ENCODE measurements around the gene HSPB7.
"Not testable (repeated sequence)": the region's sequence is repeated elsewhere in the genome, so short reads cannot be mapped to it uniquely, and the experiment has no call there.

HSPB7 gene

DNA sequence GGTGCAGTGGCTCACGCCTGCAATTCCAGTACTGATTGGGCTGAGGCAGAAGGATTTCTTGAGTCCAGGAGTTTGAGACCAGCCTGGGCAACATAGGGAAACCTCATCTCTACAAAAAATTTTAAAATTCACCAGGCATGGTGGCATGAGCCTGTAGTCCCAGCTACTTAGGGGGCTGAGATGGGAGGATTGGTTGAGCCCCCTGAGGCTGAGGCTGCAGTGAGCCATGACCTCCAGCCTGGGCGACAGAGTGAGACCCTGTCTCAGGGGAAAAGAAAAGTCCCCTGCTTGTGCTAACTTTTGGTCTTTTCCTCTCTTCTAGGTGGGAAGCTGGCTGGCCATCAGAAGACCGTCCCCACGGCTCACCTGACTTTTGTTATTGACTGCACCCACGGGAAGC is 12.2 kb downstream of the HSPB7 start:
- no peak for DNase-seq

- not testable (repeated sequence) for DNase-seq
Observed at GRCh38 chr1:16001274-16001673, 16.6 kb downstream of the HSPB7 start.

DNA sequence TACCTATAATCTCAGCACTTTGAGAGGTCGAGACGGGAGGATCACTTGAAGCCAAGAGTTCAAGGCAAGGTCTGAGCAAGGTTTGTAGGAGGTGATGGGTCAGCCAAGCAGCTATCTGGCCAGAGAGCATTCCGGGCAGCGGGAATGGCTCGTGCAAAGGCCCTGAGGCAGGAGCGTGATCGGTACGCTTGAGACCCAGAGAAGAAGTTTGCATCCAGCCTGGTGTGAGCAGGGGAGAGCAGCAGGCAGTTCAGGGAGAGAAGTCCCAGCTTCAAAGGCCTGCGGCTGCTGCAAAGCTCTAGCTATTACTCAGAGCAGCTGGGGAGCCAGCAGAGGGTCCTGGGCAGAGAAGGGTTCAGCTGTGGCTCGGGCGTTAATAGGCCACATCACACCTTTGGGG is 18.9 kb downstream of the HSPB7 start:
- no peak for DNase-seq

DNA sequence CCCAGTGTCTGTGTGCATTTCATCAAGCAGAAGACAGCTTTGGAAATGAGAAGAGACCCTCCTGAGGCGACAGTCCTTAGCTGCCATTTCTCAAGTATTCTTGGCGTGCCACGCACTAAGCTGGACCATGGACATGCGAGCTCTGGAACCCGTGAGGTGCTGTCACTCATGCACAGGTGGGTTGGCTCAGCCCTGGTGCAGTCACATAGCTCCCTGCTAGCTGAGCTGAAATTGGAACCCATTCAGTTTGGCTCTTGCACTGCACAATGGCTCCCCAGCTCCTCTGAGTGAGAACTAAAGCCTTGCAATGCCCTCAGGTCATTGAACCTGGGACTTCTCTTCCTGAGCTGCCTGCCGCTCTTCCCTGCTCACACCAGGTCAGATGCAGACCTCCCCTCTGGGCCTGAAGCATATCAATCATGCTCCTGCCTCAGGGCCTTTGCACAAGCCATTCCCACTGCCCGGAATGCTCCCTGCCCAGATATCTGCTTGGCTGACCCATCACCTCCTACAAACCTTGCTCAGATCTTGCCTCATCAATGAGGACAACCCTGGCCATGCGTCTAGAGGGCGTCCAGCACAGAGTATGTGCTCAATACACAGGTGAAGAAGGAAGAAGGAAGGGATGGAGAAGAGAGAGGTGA is 20.1 kb downstream of the HSPB7 start:
- no peak for DNase-seq

DNA sequence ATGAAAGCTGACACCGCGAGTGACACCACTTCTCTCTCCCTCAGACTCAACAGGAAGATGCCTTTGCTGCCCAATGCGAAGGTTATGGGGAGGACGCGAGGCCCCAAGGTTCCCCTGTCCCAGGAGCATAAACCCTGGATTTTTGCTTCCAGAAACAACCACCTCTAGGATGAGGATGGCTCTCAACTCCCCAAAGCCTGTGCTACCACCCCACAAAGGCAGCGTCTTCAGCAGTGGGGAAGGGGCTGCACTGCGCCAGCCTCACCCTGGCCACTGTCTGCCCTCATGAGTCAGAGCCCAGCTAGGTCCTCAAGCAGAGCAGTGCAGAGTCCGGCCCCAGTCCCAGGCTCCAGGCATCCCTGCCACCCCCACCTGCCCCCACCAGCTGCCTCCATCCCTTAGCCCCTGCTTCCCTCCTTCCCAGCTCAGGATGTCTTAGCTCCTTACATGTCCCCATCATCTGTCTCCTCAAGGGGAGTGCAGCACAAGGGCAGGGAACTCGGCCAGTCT is 20.7 kb downstream of the HSPB7 start:
- DNase-seq: no peak

- DNase-seq: peak; percentile 23
Observed at GRCh38 chr1:15994590-15995351, 23.1 kb downstream of the HSPB7 start.

DNA sequence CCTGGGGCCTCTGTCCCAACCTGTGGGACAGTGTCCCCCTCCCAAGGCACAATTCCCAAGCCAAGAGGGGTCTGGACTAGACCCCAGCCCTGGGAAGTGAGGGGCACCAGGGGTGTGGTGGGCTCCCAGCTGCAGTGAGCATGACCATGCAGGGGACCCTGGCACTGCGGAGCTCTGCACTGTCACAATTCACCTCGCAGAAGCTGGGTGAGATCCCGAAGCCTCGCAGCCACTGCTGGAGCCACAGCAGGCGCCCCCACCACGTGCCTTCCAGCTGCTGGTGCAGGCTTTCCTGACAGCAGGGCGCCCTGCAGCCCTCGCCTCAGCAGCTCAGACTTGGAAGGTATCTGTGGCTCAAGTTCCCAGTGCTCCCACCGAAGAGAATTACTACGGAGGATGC is 23.8 kb downstream of the HSPB7 start:
- DNase-seq: no peak

GRCh38 chr1:15993666-15994065 is 24.2 kb downstream of the HSPB7 start:
- no peak for DNase-seq

- no peak for DNase-seq
Observed at GRCh38 chr1:15992582-15993500, 25.0 kb downstream of the HSPB7 start.

GRCh38 chr1:15992187-15992553 is 25.7 kb downstream of the HSPB7 start:
- no peak for DNase-seq

DNA sequence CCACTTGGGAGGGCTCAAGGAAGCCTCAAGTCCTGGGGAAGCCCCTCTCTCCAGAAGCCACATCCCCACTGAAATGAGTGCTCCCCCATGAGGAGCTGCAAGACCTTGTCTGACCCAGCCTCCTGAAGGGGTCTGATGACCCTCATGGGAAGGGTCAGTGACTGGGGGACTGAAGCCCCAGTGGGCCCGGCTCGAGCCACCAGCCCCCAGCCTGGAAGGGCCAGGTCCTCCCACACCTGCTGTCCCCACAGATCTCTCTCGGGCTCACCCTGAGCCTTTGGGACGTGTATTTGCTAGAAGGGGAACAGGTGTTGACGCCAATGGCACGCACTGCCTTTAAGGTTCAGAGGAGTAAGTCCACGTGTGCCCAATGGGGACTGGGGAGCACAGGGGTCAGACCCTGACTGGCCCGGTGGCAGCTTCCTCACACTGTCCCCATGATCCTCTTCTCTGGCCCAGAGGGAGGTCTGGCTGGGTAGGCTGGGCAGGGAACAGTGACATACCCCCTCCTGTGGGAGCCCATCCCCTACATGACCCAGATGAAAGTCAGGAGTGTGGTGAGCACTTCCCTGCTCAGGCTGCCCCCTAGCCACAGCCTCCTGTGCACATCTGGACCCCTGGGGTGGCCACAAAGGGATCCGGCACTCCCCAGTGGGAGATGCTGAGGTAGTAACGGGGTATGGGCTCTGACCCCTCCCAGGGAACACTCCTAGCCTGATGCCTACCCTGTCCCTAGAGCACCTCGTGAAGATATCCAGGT is 26.2 kb downstream of the HSPB7 start:
- no peak for DNase-seq

DNA sequence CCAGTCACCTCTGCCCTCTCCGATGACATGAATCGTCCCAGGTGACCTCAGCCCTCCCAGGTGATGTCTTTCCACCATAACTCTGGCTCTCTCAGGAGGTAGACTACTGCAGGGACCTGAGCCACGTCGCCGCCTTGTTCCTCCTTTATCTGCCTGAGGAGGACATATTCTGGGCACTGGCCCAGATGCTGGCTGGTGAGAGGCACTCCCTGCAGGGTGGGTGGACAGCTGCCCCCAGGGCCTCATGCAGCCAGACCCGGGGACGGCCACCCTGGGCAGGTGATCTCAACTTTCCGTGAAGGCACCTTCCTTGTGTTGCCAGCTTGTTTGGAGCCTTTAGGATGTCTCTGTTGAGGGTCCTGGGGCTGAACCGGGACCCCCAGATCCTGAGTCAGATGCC is 28.1 kb downstream of the HSPB7 start:
- no peak for DNase-seq

DNA sequence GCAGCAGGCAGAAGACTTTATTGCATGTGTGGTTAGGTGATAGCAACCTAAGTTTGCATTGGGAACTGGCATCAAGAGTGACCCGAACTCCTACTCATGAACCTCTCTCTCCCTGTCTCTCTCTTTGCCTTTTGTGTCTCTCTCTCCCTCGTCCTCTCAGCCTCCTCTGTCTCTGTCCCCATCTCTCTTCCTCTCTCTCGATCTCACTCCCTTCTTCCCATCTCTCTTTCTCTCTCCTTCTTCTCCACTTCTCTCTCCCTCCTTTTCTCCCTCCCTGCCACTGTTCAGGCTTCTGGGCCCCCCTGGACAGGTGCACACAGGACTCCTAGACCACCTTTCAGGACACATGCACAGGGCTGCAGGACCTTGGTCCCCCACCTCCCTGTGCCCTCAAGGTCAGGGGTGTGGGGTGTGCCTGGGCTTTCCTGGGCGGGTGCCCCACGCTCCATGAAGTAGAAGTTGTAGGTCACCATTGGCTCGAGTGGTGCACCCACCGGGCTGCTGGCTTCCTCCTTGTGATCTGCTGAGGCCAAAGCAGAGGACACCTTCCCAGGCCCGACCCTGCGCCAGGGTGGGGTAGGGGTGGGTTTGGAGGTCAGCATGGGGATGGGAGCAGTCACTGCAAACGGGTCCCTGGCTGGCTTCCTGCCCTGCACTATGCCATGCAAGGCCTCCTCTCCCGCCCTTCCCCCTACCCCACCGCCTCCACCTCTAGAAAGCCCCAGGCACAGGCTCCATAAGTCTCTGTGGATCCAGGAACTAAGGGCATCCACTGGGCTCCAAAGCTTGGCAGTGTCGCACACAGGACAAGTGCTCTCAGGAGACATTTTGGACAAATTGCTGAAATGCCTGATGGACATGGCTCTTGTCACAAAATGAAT is 28.7 kb downstream of the HSPB7 start:
- no peak for DNase-seq

DNA sequence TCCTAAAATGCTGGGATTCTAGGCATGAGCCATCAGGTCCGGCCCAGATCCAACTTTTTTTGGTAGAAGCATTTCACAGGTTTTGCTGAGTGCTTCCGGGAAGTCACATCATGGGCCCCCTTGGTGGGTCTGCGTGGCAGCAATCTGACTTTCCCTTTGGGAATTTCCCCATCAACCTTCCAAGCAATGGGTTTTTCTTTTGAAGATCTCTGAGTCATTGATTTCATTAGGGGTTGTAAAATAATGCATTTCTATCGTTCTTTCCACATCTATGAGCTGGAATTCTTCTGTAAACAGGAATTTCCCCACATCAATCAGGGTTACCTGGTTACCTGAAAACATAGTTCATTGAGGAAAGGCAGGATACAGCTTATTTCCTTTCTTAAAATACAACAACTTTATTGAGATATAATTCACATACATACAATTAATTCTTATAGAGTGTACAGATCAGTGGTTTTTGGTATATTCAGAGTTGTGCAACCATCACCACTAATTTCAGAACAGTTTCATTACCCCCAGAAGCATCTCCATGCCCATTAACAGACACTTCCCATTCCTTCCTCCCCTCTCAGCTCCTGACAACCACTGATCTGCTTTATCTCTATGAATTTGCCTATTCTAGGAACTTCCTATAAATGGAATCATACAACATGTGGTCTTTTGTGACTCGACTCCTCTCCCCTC is 32.1 kb downstream of the HSPB7 start:
- DNase-seq: no peak

DNA sequence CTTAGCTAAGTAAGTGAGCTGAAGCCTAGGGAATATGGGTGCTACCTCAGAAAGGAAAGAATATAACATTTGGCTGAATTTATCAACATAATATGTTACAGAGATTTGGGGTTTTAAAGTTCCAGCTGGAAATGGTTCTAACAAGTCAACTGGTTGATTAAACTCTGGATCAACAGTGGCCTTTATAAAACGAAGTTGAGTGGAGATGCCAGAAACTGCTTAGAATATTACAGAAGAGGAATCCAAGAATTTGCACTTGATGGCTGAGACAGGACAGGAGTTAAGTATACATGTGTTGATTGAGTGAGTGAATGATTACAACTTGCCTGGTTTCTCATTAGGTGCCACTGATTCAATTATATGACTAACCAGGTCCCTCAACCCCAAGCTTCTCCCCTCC is 34.6 kb downstream of the HSPB7 start:
- DNase-seq: no peak

GRCh38 chr1:15981679-15982078 is 36.2 kb downstream of the HSPB7 start:
- DNase-seq: no peak

GRCh38 chr1:15977947-15978346 is 39.9 kb downstream of the HSPB7 start:
- DNase-seq: not testable (repeated sequence)

DNA sequence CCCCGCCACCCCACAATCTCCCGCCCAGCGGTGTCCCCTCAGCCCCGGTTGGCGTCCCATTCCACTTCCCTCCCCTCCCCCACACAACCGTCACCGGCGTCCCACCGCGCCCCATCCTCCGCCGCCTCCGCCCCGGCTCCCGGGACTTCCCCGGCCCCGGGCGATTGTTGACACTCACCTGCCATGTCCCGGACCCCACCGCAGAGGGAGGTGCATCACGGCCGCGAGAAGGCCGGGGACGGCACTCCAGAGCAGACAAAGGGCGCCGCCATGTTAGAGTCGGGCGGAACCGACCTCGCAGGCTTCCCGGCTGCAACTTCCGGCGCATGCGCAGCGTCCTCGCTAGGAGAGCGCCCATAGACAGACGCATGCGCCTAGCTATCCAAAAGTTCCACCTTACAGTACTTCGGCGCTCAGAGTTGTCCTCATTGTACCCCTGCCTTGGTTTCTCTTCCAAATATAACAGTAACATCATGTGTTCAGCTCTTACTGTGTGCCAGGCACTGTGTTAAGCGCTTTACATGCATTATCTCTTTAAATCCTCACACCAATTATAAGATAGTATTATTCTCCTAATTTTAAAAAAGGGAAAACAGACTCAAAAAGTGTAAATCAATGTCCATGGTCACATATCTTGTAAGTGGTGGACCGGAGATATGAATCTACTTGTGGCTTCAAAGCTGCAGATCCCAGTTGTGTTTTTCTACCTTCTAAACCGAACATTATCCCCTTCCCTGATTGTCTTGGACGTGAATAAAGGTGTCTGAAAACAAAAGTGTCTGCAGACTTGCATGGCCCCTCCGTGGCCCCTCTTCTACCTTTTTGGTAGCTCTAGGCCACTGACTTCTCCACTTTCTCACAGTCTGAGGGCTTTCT is 41.8 kb downstream of the HSPB7 start, which contains the start of gene ZBTB17:
ZBTB17 (minus strand) TSS at position 297 of the 876 bp plus-strand sequence. CDS start 27,606 bp downstream, outside the sequence.
- peak; percentile 95 for DNase-seq

DNA sequence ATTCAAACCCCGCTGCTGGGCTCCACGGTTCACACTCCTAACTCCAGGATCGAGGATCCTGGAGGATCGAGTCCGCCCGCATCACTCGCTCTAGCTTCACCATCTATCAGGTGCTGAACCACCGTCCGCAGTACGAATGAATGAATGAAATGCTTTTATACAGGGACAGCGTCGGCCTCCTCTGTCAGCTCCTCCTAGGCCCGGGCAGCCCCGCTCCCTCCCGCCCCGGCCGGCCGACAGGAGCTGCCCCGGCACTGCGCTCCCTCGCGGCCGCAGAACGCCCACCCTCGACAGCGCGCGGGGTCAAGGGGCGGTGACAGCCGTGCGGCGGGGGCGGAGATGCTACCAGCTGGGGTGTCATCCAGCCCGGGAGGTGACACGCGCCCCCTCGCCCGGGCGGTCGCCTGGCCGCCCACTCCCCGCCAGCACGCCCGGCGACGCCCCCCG is 42.5 kb downstream of the HSPB7 start:
- DNase-seq: peak; percentile 83

GRCh38 chr1:15974855-15975254 is 43.0 kb downstream of the HSPB7 start:
- no peak for DNase-seq
